GM20431 (cell line): ENCODE measurements around the gene COMP.

Source experiments
- in situ Hi-C: fragments of 300-500 bp; cut with MseI, MboI; formaldehyde crosslinking; loops from one replicate; pipeline ENCODE4 v1.15.0; 2020; ENCODE audit warnings: low sequenced_read_pairs; ENCODE audit not compliant: unreplicated experiment

COMP gene

DNA sequence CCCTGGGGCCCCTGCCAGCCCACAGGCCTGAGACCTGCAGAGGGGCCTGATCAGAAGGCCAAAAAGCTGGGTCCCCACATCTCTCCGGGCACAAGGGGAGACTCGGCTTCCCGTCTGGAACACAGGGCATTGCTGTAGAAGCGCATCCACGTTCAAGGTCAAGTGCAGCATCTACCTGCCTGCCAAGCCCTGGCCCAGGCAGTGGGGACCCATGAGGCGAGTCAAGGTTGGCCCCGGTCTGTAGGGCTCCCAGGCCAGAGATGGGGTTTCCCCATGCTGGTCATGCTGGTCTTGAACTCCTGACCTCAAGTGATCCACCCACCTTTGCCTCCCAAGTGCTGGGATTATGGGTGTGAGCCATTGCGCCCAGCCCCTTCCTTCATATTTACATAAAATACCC, 13.5 kb upstream of the COMP start:
- in situ Hi-C loops: no loop called here

DNA sequence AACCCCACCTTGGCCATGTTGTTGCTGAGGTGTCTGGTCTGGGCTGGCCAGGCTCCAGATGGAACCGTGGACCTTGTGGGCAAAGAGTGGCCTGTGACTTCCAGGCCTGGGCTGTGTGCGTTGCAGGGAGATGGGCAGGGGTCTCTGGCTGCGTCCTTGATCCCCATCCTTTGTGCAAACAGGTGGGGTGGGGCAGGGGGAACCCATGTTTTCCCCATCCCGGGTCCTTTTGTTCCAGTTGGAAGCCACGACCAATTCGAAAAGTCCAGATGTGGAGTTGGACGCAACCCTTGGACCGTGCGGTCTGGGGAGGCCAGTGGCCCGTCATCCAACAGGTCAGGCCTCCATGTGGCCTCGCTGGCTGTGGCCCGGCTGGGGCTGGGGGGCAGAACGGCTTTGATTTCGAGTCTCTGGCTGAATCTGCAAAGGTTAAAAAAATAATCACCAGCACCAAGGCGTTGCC, 13.1 kb upstream of the COMP start:
- in situ Hi-C loops: no loop called here

DNA sequence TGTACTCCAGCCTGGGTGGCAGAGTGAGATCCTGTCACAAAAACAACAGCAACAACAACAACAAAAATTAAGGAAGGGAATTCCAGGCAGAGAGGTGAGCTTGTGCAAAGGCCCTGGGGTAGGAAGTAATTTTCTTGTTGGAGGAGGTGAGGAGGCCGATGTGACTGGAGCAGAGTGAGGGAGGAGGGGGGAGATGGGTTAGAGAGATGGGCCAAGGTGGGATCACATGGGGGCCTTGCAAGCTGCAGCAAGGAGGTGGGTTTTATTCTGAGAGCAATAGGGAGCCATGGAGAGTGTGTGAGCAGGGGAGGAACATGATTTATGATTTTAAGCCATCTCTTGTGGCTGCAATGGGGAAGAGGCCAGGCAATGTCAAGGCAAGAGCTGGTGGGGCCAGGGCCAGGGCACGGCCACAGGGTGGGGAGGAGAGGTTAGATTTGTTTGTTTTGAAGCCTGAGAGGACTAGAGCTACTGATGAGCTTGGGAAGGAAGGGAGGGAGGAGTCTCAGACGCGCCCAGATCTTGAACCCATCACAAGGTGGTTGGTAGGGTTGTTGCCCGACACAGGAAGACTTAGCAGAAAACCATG, 12.5 kb upstream of the COMP start:
- in situ Hi-C loops: no loop called here

DNA sequence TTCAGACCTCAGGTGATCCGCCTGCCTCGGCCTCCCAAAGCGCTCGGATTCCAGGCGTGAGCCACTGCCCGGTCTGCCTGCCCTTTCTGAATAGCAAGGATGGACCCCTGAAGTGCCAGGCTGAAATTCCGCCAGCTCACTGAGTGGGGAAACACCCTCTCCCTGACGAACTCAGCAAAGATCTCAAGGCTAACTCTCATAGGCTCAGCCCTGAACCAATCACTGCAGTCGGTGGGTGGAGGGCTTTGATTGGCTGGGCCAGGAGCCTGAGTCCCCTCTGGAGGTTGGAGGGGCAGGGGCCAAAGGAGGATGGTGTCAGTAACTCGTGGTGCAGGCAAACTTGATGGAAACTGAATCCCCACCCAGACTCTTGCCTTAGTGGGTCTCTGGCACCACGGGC, 11.2 kb upstream of the COMP start:
- in situ Hi-C loops: no loop called here

DNA sequence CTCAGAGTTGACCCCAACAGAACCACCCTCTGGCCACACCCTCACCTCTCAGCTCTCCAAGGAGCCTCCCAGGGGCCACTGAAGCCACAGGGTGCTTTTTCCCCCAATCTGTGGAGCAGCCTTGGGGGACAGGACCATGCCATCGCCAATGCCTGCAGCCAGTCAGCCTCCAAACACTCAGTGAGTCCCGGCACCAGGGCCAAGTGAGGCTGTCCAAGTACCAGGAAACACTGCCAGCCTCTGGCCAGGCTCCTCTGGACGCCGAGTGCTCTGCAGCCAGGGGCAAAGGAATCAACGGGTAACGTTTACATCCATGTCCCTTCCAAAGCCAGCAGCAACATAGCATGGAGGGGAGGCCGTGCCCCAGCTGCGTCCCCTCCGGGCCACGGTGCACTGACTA, 9.5 kb upstream of the COMP start:
- in situ Hi-C loops: no loop called here

DNA sequence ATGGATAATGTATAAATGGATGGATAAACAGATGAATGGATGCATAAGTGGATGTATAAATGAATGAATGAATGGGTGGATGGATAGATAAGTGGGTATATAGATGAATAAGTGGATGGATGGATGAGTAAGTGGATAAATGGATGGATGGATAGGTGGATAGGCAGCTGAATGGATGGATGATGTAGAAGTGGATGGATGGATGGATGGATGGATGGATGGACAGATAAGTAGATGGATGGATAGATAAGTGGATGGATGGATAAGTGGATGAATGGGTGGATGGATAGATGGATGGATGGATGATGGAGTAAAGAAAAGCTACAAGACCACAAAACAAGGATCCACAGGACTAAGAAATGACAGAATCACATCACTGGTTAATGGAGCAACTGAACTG, 9.0 kb upstream of the COMP start:
- in situ Hi-C loops: no loop called here

DNA sequence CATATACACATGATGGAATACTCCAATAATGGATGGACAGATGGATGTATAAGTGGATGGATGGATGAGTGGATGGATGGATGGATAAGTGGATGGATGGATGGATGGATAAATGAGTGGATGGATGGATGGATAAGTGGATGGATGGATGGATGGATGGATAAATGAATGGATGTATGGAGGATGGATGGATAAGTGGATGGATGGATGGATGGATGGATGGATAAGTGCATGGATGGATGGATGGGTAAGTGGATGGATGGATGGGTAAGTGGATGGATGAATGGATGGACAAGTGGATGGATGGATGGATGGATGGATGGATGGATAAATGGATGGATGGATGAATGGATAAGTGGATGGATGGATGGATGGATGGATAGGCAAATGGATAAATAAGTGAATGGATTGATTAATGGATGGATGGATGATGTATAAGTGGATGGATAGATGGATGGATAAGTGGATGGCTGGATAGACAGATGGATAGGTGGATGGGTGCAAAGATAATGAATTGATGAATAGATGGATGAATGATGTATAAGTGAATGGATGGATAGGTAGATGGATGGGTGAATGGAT, 8.4 kb upstream of the COMP start:
- in situ Hi-C loops: no loop called here

DNA sequence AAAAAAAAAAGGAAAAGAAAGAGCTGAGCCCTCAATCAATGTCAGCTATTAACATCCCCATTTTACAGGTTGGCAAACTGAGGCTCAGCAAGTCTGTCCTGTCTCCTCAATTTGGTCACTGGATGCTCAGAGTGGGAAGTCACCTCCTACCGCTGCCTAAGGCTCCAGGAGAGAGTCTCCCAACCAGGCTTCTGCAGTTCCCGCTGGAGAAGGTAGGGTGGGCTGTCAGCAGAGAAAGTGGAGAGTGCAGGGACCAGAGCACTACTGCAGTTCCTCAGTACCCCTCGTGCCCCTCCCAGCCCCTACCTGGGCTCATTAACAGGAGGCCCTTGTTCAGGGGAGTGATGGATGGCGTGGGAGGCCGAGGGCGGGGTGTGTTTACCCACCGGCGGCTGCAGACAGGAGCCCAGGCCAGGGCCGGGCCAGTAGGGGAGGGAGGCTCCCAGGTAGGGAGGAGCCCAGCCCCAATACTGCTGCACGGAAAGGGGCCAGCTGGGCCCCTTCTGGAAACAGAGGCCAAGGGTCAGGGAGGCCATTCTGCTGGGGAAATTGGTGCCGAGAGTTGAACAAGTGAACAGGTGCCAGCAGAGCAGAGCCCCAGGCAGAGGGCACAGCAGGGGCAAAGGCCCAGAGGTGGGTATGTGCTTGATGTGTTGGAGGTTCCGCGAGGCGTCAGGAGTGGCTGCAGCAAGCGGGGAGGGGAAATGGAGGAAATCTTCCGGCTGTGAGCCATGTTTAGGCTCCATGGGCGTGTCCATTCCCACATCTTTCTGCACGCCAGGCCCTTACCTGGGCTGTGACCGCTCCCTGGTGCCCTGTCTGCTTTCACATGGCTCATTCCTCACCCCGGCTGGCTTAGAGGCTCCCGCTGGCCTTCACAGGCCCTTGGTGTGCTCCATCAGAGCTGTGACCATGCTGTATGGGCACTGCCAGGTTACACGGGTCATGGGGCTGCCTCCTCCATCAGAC, 7.6 kb upstream of the COMP start:
- in situ Hi-C loops: no loop called here

DNA sequence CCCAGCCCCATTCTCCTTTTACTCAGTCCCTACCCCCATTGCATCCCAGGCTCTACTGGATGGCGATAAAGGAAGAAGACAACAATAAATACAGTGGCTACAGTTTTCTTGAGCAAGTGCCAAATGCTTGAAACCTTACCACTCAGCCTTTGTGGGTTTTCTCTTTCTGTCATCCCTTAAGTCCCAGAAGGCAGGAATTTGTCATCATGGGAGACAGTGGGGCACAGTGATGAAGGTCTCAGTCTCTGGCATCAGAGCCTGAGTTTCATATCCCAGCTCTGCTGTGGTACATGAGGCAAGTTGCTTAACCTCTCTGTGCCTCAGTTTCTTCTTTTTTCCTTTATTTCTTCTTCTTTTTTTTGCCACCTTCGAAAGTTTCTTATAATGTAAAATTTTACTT, 5.1 kb upstream of the COMP start:
- in situ Hi-C loops: no loop called here

DNA sequence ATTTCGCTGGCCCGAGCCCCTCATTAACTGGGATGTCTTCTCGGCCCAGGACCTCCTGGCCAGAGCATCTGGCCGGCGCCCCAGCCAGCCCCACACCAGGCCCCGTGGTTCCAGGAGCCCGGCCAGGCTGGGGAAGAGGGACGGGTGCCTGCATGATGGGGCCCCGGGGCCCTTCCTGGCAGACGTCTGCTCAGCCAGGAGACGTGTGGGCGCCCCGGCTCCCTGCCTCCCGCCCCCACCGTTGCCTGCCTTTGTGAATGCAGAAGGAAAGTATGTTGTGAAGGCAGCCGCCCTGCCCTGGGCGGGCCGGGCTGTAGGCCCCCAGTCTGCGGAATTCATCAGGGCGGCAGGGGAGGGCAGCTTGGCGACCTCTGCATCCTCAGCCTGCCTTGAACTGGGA, 4.4 kb upstream of the COMP start:
- in situ Hi-C loops: no loop called here

DNA sequence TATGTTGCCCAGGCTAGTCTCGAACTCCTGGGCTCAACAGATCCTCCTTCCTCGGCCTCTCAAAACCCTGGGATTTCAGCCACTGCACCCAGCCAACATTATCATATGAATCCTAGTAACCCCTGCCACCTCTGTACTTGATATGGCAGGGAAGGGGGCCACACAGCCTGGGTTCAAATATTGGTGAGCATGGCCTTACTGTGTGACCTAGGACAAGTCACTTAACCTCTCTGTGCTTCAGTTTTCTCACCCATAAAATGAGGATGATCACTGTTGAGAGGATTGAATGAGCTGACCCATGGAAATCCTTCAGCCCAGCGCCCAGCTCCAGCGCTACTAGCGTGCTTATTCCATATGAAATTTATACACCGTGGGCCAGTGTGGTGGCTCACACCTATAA, 3.6 kb upstream of the COMP start:
- in situ Hi-C loops: no loop called here

DNA sequence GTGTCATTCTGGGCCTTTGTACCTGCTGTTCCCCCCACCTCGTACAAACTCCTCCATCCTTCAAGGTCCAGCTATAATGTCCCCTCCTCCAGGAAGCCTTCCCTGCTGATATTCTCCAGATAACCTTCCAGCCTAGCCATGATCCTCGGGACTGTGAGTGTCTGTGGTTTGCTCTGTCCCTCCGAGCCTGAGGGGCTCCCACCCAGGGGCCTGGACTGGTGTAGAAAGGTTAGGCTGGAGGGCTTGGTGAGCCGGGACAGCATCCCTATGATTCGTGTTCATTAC, 2.9 kb upstream of the COMP start:
- in situ Hi-C loops: no loop called here

DNA sequence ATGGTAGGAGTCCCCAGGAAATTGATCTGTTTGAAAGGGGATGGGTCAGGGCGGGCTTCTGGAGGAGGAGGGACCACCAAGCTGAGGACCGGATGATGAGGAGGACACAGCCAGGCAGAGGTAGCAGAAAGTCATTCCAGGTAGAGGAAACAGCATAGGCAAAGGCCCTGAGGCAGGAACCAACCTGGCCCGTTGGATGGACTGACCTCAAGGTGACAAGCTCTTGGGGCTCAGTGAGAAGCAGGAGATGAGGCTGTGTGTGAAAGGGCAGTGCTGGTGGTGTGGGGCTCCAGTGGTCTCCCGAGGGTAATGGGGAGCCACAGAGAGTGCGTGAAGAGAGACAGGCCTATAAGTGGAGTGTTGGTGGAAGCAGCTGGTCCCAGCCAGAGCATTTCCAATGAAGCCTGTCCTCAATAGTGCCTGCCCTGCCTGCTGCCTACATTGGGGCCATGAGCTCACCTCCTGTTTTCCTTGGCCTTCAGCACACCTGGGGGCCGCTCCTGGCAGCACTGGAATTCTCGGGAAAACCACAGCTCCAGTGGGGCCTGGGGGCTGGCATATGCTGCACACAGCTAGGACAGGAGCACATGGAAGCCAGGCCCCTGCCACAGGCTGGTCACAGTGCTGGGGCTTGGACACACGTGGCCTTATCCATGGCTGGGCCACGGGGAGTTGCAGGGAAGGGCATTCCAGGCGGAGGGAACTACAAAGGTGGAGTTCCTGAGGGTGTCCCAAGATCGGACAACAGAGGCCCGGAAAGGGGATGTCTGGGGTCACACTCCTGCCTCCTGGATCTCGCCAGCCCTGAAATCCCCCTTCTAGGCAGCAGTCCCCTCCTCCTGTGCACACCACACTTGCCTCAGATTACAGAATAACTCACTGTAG, 2.3 kb upstream of the COMP start:
- in situ Hi-C loops: no loop called here

DNA sequence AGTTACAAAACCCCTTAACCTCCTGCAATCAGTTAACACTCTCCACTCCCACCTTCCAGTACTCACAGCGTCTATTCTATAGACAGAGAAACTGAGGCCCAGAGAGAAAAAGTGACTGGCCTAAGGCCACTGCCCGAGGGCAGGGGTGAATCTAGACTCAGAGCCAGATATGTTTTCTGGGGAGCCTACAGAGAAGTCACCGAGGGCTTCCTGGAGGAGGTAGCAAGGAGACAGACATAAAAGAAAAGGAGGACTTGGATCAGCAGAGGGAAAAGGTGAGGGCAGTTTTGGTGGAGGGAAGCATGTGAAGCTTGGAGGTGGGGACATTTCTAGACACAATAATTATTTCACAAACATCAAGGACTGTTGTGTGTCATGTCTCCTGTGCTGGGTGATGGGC, 1.6 kb upstream of the COMP start:
- in situ Hi-C loops: no loop called here

DNA sequence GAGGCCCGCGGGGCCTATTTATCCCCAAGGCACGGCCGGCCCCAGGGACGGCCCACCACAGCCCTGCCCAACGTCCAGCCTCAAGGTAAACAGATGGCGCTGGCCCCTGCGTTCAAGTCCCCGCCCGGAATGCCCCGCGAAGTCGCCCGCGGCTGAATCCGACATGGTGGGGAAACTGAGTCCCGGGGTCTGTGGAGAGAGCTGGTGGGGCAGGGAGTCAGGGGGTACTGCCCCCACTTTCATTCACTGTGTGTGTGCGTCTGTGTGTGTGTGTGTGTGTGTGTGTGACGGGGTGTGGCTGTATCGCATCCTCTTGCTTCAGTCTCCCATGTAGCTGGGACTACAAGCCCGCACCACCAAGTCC, 192 bp upstream of the COMP start:
- in situ Hi-C loops: no loop called here

DNA sequence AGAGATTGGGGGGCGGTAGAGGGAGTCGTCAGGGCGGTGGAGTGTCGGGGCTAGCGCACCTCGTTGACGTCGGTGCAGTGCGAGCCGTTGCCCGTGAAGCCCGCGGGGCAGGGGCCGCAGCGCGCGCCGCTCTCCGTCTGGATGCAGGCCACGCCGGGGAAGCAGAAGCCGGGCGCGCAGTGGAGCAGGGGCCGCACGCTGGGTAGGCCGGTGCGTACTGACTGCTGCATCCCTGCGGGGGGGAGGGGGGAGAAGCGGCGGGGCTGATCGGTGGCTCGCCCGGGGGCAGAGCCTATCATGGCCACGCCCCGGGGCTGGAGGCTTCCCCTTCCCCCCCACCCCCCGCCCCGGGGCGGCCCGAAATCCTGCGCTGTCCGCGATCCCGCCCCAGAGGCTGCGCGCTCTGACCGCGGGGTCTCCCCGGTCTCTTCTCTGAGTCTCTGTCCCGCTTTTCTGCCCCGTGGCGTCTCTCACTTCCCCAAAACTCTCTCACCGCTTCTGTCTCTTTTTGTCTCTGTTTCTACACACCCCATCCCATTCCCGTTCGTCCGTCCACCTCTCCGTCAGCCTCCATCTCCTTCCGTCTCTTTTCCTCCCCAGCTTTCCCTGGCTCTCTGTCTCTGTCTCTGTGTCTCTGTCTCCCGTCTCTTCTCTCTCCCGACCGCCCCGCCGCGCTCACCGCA, 1.1 kb downstream of the COMP start:
- in situ Hi-C loops: no loop called here

DNA sequence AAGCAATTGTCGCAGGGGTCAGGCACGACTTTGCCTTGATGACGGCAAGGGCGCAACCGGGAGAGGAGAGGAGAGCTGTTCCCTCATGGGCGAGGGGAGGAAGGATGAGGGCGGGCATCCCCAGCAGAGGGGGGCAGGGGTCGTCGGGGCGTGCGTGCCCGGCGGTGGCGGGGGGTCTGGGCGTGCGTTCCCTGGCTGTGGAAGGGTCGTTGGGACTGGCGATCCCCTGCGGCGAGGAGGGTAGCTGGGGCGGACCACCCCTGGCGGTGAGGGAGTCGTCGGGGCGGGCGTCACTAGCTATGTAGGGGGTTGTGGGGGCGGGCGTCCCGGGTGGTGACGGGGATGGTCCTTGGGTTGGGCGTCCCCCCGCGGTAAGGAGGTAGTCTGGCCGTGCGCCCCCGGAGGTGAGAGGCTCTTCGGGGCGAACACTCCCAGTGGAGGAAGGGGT, 1.7 kb downstream of the COMP start:
- in situ Hi-C loops: no loop called here

DNA sequence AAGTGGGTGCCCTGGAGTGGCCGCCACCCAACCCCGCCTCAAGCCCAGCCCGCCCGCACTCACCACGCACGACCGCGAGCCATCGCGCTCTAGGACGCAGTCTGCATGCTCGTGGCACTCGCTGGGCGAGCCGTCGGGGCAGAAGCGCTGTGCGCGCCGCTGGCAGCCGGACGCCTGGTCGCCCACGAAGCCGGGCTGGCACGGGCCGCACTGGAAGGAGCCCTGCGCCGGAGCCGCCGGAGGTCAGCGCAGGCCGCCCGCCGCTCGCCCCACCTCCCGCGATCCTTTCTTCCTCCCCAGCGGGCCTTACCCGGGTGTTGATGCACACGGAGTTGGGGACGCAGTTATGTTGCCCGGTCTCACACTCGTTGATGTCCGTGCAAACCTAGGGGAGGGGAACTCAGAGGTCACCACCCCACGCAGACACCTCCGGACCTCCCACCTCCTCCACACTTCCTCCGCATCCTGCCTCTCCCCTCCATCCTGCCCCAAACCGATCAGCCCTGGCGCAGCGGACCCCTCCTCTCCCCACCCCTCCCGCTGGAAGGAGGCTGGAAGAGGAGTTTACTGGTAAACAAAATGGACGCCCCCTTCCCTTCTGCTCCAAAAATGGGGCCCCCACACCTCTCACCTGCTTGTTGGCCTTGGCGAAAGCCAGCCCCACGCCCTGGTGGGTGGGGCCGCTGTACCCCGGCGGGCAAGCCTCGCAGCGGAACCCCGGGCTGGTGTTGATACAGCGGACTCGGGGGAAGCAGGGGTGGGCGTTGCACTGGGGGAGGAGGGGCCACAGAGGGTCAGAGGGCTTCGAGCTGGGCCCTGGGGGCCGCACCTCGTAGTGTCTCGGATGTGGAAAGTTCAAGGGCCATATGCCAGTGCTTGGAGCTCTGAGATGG, 2.3 kb downstream of the COMP start:
- in situ Hi-C loops: no loop called here
